ENCODE data around the gene EGFL6. TPM values are rescaled to one million over a fixed set of nuclear protein-coding genes. Genes with fewer than 3 reads are reported as not detected.

The EGFL6 gene
- total RNA-seq, 1 experiment from 2014 or later, result not detected

DNA sequence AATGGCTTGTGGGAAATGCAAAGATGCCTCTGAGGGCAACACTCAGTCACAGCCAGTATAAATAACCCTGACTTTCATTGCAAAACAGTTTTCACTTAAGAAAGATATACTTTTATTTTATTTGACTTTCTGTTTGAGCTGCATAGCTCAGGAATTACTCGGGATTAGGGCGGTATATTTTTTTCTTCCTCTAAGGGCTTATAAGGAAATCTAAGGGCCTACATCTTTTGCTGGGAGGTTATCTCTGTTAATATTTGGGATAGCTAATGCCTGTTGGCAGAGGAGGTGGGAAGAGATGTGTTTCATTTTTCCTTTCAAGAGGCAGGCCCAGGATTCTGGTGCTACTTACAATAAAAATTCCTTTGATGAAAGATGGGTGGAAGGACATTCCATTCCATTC lies 28.8 kb upstream of the EGFL6 start:
- Mint-ChIP-seq H3K27me3 (ENCODE audit: unreplicated experiment) (no peaks in the 10 kb centered on the region), H3K27ac (ENCODE audit: unreplicated experiment) (no peak overlapping the region)

GRCh38 chrX:13545726-13546125 lies 23.7 kb upstream of the EGFL6 start:
- BruUV-seq (replicated peaks), result no TSS peak
- no peaks in the 10 kb centered on the region for H3K9me3 Mint-ChIP-seq (ENCODE audit: low read depth, unreplicated experiment)
- CTCF ChIA-PET, result no interaction called here

More for the DNA sequence above, 28.8 kb upstream of the EGFL6 start:
- Mint-ChIP-seq H3K36me3 (ENCODE audit: insufficient read depth, unreplicated experiment) (no peaks in the 10 kb centered on the region), H3K4me1 (ENCODE audit: low read depth, unreplicated experiment) (no peaks in the 10 kb centered on the region), H3K4me3 (ENCODE audit: low read depth, unreplicated experiment) (no peak overlapping the region), H3K9me3 (ENCODE audit: low read depth, unreplicated experiment) (no peaks in the 10 kb centered on the region)
- DNase-seq, result no peak
- intact Hi-C loops (cut with micrococcal nuclease; ENCODE audit: unreplicated experiment), result no loop called here
- no peak for TF ChIP-seq CTCF (IDR thresholded peaks at IDR 0.05; ENCODE audit: unreplicated experiment)
- CTCF ChIA-PET, result no interaction called here
- BruUV-seq (replicated peaks), result no TSS peak

GRCh38 chrX:13547671-13548070 lies 21.7 kb upstream of the EGFL6 start:
- no TSS peak for BruUV-seq (replicated peaks)
- Mint-ChIP-seq H3K27ac (ENCODE audit: unreplicated experiment) (no peak overlapping the region), H3K27me3 (ENCODE audit: unreplicated experiment) (no peaks in the 10 kb centered on the region), H3K9me3 (ENCODE audit: low read depth, unreplicated experiment) (no peaks in the 10 kb centered on the region), H3K4me3 (ENCODE audit: low read depth, unreplicated experiment) (no peak overlapping the region), H3K4me1 (ENCODE audit: low read depth, unreplicated experiment) (no peaks in the 10 kb centered on the region), H3K36me3 (ENCODE audit: insufficient read depth, unreplicated experiment) (no peaks in the 10 kb centered on the region)
- intact Hi-C loops (cut with micrococcal nuclease; ENCODE audit: unreplicated experiment), result no loop called here
- TF ChIP-seq CTCF (IDR thresholded peaks at IDR 0.05; ENCODE audit: unreplicated experiment), result no peak
- CTCF ChIA-PET, result no interaction called here
- DNase-seq, result no peak

More at GRCh38 chrX:13545726-13546125, 23.7 kb upstream of the EGFL6 start:
- no peak for TF ChIP-seq CTCF (IDR thresholded peaks at IDR 0.05; ENCODE audit: unreplicated experiment)
- no peak overlapping the region for H3K27ac Mint-ChIP-seq (ENCODE audit: unreplicated experiment)
- no peaks in the 10 kb centered on the region for H3K36me3 Mint-ChIP-seq (ENCODE audit: insufficient read depth, unreplicated experiment)
- intact Hi-C loops (cut with micrococcal nuclease; ENCODE audit: unreplicated experiment), result no loop called here
- H3K4me3 Mint-ChIP-seq (ENCODE audit: low read depth, unreplicated experiment), result no peak overlapping the region
- no peaks in the 10 kb centered on the region for H3K27me3 Mint-ChIP-seq (ENCODE audit: unreplicated experiment)
- DNase-seq, result no peak
- H3K4me1 Mint-ChIP-seq (ENCODE audit: low read depth, unreplicated experiment), result no peaks in the 10 kb centered on the region

- intact Hi-C loops (cut with micrococcal nuclease; ENCODE audit: unreplicated experiment), result no loop called here
- TF ChIP-seq CTCF (IDR thresholded peaks at IDR 0.05; ENCODE audit: unreplicated experiment), result no peak
- DNase-seq, result no peak
- CTCF ChIA-PET, result interaction anchor here (0.7 kb wide), 1 partner anchor 9 kb away, joined by 3 read pairs; no protein-coding TSS in a partner anchor
- H3K9me3 Mint-ChIP-seq (ENCODE audit: low read depth, unreplicated experiment), result no peaks in the 10 kb centered on the region
- H3K27ac Mint-ChIP-seq (ENCODE audit: unreplicated experiment), result no peak overlapping the region
- no peaks in the 10 kb centered on the region for H3K4me1 Mint-ChIP-seq (ENCODE audit: low read depth, unreplicated experiment)
- H3K4me3 Mint-ChIP-seq (ENCODE audit: low read depth, unreplicated experiment), result no peak overlapping the region
- no TSS peak for BruUV-seq (replicated peaks)
- no peaks in the 10 kb centered on the region for H3K36me3 Mint-ChIP-seq (ENCODE audit: insufficient read depth, unreplicated experiment)
- no peaks in the 10 kb centered on the region for H3K27me3 Mint-ChIP-seq (ENCODE audit: unreplicated experiment)
These were observed 19.1 kb upstream of the EGFL6 start for GRCh38 chrX:13550346-13550745.

All from Calu3 (cell line).